Measurements from ENCODE around the gene CDH4.
A peak's percentile ranks its signal among the peaks of the same experiment; 100 is the strongest.

CDH4 gene

GRCh38 chr20:61219021-61219431, 33.0 kb upstream of the CDH4 start:
- TF ChIP-seq CTCF (IDR thresholded peaks at IDR 0.05; ENCODE audit: low read depth, low read length), result no peak
- H3K4me3 ChIP-seq (ENCODE audit: low read depth, low read length), result no peak overlapping the region
- in situ Hi-C loops (cut with HindIII; ENCODE audit: low sequenced_read_pairs), result no loop called here
- DNase-seq (ENCODE audit: low read depth, low spot score), result peak; percentile 10

- H3K4me3 ChIP-seq (ENCODE audit: low read depth, low read length), result no peak overlapping the region
- in situ Hi-C loops (cut with HindIII; ENCODE audit: low sequenced_read_pairs), result no loop called here
- no peak for TF ChIP-seq CTCF (IDR thresholded peaks at IDR 0.05; ENCODE audit: low read depth, low read length)
- DNase-seq (ENCODE audit: low read depth, low spot score), result no peak
Observed at GRCh38 chr20:61220131-61220530, 31.9 kb upstream of the CDH4 start.

- TF ChIP-seq CTCF (IDR thresholded peaks at IDR 0.05; ENCODE audit: low read depth, low read length), result no peak
- in situ Hi-C loops (cut with HindIII; ENCODE audit: low sequenced_read_pairs), result no loop called here
- H3K4me3 ChIP-seq (ENCODE audit: low read depth, low read length), result no peak overlapping the region
- DNase-seq (ENCODE audit: low read depth, low spot score), result no peak
Observed at GRCh38 chr20:61220626-61221325, 31.3 kb upstream of the CDH4 start.

- no peak for TF ChIP-seq CTCF (IDR thresholded peaks at IDR 0.05; ENCODE audit: low read depth, low read length)
- H3K4me3 ChIP-seq (ENCODE audit: low read depth, low read length), result no peak overlapping the region
- in situ Hi-C loops (cut with HindIII; ENCODE audit: low sequenced_read_pairs), result no loop called here
- DNase-seq (ENCODE audit: low read depth, low spot score), result no peak
Observed at GRCh38 chr20:61222699-61223098, 29.4 kb upstream of the CDH4 start.

- no peak for DNase-seq (ENCODE audit: low read depth, low spot score)
- no peak for TF ChIP-seq CTCF (IDR thresholded peaks at IDR 0.05; ENCODE audit: low read depth, low read length)
- in situ Hi-C loops (cut with HindIII; ENCODE audit: low sequenced_read_pairs), result no loop called here
- H3K4me3 ChIP-seq (ENCODE audit: low read depth, low read length), result no peak overlapping the region
Observed at GRCh38 chr20:61223121-61223520, 28.9 kb upstream of the CDH4 start.

- no peak overlapping the region for H3K4me3 ChIP-seq (ENCODE audit: low read depth, low read length)
- no peak for TF ChIP-seq CTCF (IDR thresholded peaks at IDR 0.05; ENCODE audit: low read depth, low read length)
- no peak for DNase-seq (ENCODE audit: low read depth, low spot score)
- in situ Hi-C loops (cut with HindIII; ENCODE audit: low sequenced_read_pairs), result no loop called here
Observed at GRCh38 chr20:61230166-61230565, 21.9 kb upstream of the CDH4 start.

Data from astrocyte of the spinal cord (primary cell).